ENCODE data around the gene NOTCH2. TPM values are rescaled to one million over a fixed set of nuclear protein-coding genes. Genes with fewer than 3 reads are reported as not detected.

The NOTCH2 gene
- total and polyA plus RNA-seq, 9 of the 15 experiments (the other 6 are each of a cell fraction or from before 2014, with no cell fraction given) = 0.04 to 1.2 (median 0.28) TPM; not detected in 1

DNA sequence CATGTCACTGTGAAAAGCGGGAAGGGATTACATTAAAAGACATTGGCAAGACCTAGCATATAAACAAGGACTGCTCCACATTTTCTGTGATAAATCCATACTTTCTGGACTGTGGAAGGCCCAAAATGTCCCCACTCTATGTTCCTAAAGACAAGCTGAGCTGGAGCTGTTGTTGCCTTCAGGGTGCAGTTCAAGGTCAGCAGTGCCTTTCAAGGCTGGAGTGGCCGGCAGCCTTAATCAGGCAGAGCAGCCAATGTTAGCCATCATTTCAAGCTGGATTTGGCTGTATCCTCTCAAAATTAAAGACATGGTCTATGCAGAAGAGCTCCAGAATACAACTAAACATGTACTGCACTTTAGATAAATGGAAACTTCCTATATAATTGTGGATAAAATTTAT lies 102.8 kb downstream of the NOTCH2 start (continued):
- TF ChIP-seq ARID3B (CRISPR knock-in tag; IDR thresholded peaks at IDR 0.05; ENCODE audit: borderline replicate concordance) (no peak), STAT6 (CRISPR knock-in tag; IDR thresholded peaks at IDR 0.05) (no peak)

DNA sequence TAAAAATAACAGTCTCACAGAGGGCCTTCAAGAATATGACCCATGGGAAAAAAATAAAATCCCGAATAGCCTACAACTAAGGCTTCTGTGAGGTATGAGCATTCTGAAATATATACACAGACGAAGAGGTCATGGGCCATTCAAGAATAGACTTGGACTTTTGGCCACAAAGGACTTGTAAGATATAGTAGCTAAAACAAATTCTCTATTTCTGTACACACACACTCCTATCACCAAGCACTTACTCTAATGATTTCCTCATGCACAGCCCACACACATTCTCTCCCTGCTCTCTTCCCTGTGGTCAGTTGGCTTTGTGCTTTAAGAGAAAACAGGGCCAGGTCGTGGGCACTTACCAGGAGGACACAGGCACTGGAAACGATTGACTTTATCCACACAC lies 103.4 kb downstream of the NOTCH2 start:
- CTCF ChIA-PET (ENCODE audit: low intra/inter-chr PET ratio) = no interaction called here
- intact Hi-C loops (cut with micrococcal nuclease) = loop anchor here (5.0 kb wide), 1 partner anchor 79 kb away; no protein-coding TSS in a partner anchor
- TF ChIP-seq ZNF197 (CRISPR knock-in tag; IDR thresholded peaks at IDR 0.05; ENCODE audit: low read depth) (no peak), ZBTB8A (IDR thresholded peaks at IDR 0.05; ENCODE audit: partially characterized antibody) (no peak), EWSR1 (IDR thresholded peaks at IDR 0.05; ENCODE audit: borderline replicate concordance, low read depth, partially characterized antibody) (no peak), RREB1 (CRISPR knock-in tag; IDR thresholded peaks at IDR 0.05) (no peak), C11orf30 (IDR thresholded peaks at IDR 0.05; ENCODE audit: low read depth) (no peak)

More for the DNA sequence above, 103.4 kb downstream of the NOTCH2 start:
- POLR2A ChIA-PET = no interaction called here
- Histone ChIP-seq H3K4me3 (no peak overlapping the region), H3K9me3 (replicated peaks; ENCODE audit: control insufficient read depth, insufficient read depth, low read depth, low read length) (no peaks in the 10 kb centered on the region), H3K36me3 (ENCODE audit: control insufficient read depth, insufficient read depth, low read length) (no peaks in the 10 kb centered on the region), H3K4me2 (ENCODE audit: insufficient read depth, low read length) (no peak overlapping the region), H3K27ac (ENCODE audit: extremely low read depth, low read depth, low read length) (no peak overlapping the region), H3K9ac (ENCODE audit: insufficient read depth in 1 of 2, low read depth in 2 of 2, low read length in 2 of 2) (no peak overlapping the region), H3K27me3 (ENCODE audit: control insufficient read depth in 2 of 2, insufficient read depth in 2 of 2, low read length in 2 of 2) (peaks cover 0 to 5% of the 10 kb centered on the region in 2 experiments; a peak in 2 of 5 replicates), H4K20me1 (replicated peaks; ENCODE audit: control insufficient read depth, insufficient read depth, low read length) (no peaks in the 10 kb centered on the region; the same call in 1 of the 2 replicates), H3K4me1 (replicated peaks in 1 of 2; ENCODE audit: control insufficient read depth in 2 of 2, insufficient read depth in 2 of 2, low read length in 2 of 2) (no peaks in the 10 kb centered on the region), H3K9me1 (ENCODE audit: control insufficient read depth, insufficient read depth, low read length) (no peaks in the 10 kb centered on the region), H2AFZ (ENCODE audit: low read depth, low read length) (no peak overlapping the region), H3K79me2 (ENCODE audit: control insufficient read depth, insufficient read depth, low read length) (no peaks in the 10 kb centered on the region)
- in situ Hi-C loops (cut with MboI) = loop anchor here (25.0 kb wide), 1 partner anchor 171 kb away; no protein-coding TSS in a partner anchor
- DNase-seq (ENCODE audit: extremely low read depth in 1 of 4, low spot score in 3 of 4) (no peak), FAIRE-seq (no peak), ATAC-seq (no peak)
- BruUV-seq (replicated peaks) = no TSS peak
- WGBS (ENCODE audit: insufficient coverage, low coverage, missing lambda C conversion rate) = 2% methylated on average over 4 of the region's 4 CpGs

Data from K562 (cell line).